Activated B cell treated with CpG ODN at 0.5 μM for 24 hours (primary cell): ENCODE data around the gene YARS2. TPM values are rescaled to one million over a fixed set of nuclear protein-coding genes. Genes with fewer than 3 reads are reported as not detected.
"Not testable (repeated sequence)": the region's sequence is repeated elsewhere in the genome, so short reads cannot be mapped to it uniquely, and the experiment has no call there.

ENCODE experiments used
- ATAC-seq: fragments of 200-7000 bp; cut with Tn5 transposase; one replicate; pipeline ENCODE4 v1.10.0; 2021; ENCODE audit warnings: low read depth, mild to moderate bottlenecking, moderate library complexity
- CTCF ChIA-PET: fragments of 350-600 bp; sonication (Branson Sonifier 250); formaldehyde crosslinking; loops from one replicate; lab custom pipeline; 2021; ENCODE audit warnings: antibody characterized with exemption; lab: Charles Lee
- POLR2A ChIA-PET: fragments of 350-600 bp; sonication (Branson Sonifier 250); formaldehyde crosslinking; loops from one replicate; lab custom pipeline; 2021; ENCODE audit warnings: antibody characterized with exemption; lab: Charles Lee
- DNase-seq: peaks from one replicate; pipeline ENCODE4 v3.0.0; 2022
- H3K27ac Mint-ChIP-seq: one replicate; pipeline ENCODE4 v1.8.0; 2020; ENCODE audit warnings: mixed read lengths
- H3K27me3 Mint-ChIP-seq: one replicate; pipeline ENCODE4 v1.8.0; 2021; ENCODE audit warnings: mixed read lengths
- H3K36me3 Mint-ChIP-seq: one replicate; pipeline ENCODE4 v1.8.0; 2021; ENCODE audit warnings: low read depth, mixed read lengths
- H3K4me1 Mint-ChIP-seq: one replicate; pipeline ENCODE4 v1.8.0; 2021; ENCODE audit warnings: mixed read lengths
- H3K4me3 Mint-ChIP-seq: one replicate; pipeline ENCODE4 v1.8.0; 2020; ENCODE audit warnings: mild to moderate bottlenecking, mixed read lengths
- H3K9me3 Mint-ChIP-seq: one replicate; pipeline ENCODE4 v1.8.0; 2020; ENCODE audit warnings: mixed read lengths
- intact Hi-C: fragments of 100-400 bp; cut with micrococcal nuclease; formaldehyde crosslinking; loops from one replicate; pipeline ENCODE4 v1.15.1; 2024
- total RNA-seq: library from RNA; stranded (reverse); gene quantifications from 2 replicates; pipeline ENCODE4 v1.2.3, GENCODE V29; 2022
- TF ChIP-seq, protein P1 (sequence below): fragments of 200-600 bp; IDR thresholded peaks from one replicate; pipeline ENCODE4 v1.8.0; 2022; ENCODE audit warnings: antibody characterized with exemption, mild to moderate bottlenecking

The YARS2 gene
- total RNA-seq, 1 donor from 2014 or later, result 23.2 TPM

- Mint-ChIP-seq H3K27me3 (no peaks in the 10 kb centered on the region), H3K4me1 (no peaks in the 10 kb centered on the region), H3K36me3 (peaks cover 72% of the 10 kb centered on the region), H3K4me3 (no peak overlapping the region), H3K27ac (no peak overlapping the region), H3K9me3 (no peaks in the 10 kb centered on the region)
- CTCF ChIA-PET, result interaction anchor here (0.7 kb wide), 1 partner anchor 270 kb away, joined by 3 read pairs; no protein-coding TSS in a partner anchor
- no peak for ATAC-seq
- POLR2A ChIA-PET, result no interaction called here
- intact Hi-C loops, result no loop called here
- TF ChIP-seq, protein P1, sequence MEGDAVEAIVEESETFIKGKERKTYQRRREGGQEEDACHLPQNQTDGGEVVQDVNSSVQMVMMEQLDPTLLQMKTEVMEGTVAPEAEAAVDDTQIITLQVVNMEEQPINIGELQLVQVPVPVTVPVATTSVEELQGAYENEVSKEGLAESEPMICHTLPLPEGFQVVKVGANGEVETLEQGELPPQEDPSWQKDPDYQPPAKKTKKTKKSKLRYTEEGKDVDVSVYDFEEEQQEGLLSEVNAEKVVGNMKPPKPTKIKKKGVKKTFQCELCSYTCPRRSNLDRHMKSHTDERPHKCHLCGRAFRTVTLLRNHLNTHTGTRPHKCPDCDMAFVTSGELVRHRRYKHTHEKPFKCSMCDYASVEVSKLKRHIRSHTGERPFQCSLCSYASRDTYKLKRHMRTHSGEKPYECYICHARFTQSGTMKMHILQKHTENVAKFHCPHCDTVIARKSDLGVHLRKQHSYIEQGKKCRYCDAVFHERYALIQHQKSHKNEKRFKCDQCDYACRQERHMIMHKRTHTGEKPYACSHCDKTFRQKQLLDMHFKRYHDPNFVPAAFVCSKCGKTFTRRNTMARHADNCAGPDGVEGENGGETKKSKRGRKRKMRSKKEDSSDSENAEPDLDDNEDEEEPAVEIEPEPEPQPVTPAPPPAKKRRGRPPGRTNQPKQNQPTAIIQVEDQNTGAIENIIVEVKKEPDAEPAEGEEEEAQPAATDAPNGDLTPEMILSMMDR, result no peak
- no peak for DNase-seq
Measured at GRCh38 chr12:32726286-32726685, 29.4 kb downstream of the YARS2 start.

GRCh38 chr12:32725308-32725707 lies 30.4 kb downstream of the YARS2 start:
- H3K4me3 Mint-ChIP-seq, ATAC-seq, H3K9me3 Mint-ChIP-seq, H3K4me1 Mint-ChIP-seq, CTCF ChIA-PET, H3K27me3 Mint-ChIP-seq, DNase-seq, intact Hi-C loops, H3K27ac Mint-ChIP-seq: not testable (repeated sequence)
- POLR2A ChIA-PET, result interaction anchor here (0.7 kb wide), 1 partner anchor 1066 kb away, joined by 3 read pairs; no protein-coding TSS in a partner anchor
- H3K36me3 Mint-ChIP-seq, result peaks cover 74% of the 10 kb centered on the region

GRCh38 chr12:32718926-32719325 lies 36.8 kb downstream of the YARS2 start:
- ChIA-PET POLR2A (no interaction called here), CTCF (no interaction called here)
- H3K27me3 Mint-ChIP-seq, result no peaks in the 10 kb centered on the region

GRCh38 chr12:32714772-32715171 lies 40.9 kb downstream of the YARS2 start:
- POLR2A ChIA-PET, result no interaction called here
- DNase-seq, result no peak
- Mint-ChIP-seq H3K27ac (no peak overlapping the region), H3K36me3 (peaks cover 49% of the 10 kb centered on the region), H3K27me3 (no peaks in the 10 kb centered on the region), H3K4me3 (no peak overlapping the region), H3K9me3 (no peaks in the 10 kb centered on the region), H3K4me1 (no peaks in the 10 kb centered on the region)
- intact Hi-C loops, result no loop called here
- CTCF ChIA-PET, result no interaction called here
- TF ChIP-seq, protein P1, result no peak
- no peak for ATAC-seq

More at GRCh38 chr12:32718926-32719325, 36.8 kb downstream of the YARS2 start:
- intact Hi-C loops, result no loop called here
- Mint-ChIP-seq H3K9me3 (no peaks in the 10 kb centered on the region), H3K4me1 (no peaks in the 10 kb centered on the region), H3K4me3 (no peak overlapping the region), H3K27ac (no peak overlapping the region), H3K36me3 (peaks cover 55% of the 10 kb centered on the region)
- TF ChIP-seq, protein P1, result no peak
- DNase-seq (no peak), ATAC-seq (no peak)

DNA sequence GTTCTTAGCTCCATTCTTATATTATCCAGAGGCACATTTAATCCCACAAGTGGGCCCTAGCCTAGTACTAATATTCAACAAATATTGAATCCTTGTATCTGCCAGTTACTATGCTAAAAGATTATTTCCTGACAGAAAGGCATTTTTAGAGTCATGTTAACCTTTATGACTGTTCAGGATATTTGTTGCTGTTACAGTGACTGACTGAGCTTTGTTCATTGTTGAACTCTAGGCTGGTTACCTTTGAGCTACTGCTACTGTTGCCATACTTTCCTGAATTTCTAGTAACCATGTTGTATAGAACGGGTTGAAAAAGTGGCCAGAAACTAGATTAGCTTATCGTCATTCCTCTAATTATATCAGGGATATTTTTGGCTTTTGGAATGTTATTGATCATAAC lies 46.8 kb downstream of the YARS2 start:
- POLR2A ChIA-PET, result interaction anchor here (0.6 kb wide), 1 partner anchor 1313 kb away, joined by 7 read pairs; no protein-coding TSS in a partner anchor
- intact Hi-C loops, result loop anchor here (2.0 kb wide), 1 partner anchor 20 kb away; no protein-coding TSS in a partner anchor
- DNase-seq, result no peak

More for the DNA sequence above, 46.8 kb downstream of the YARS2 start:
- Mint-ChIP-seq H3K27ac (no peak overlapping the region), H3K4me1 (no peaks in the 10 kb centered on the region), H3K4me3 (no peak overlapping the region), H3K9me3 (no peaks in the 10 kb centered on the region), H3K36me3 (peaks cover 52% of the 10 kb centered on the region), H3K27me3 (no peaks in the 10 kb centered on the region)
- TF ChIP-seq, protein P1, result no peak
- CTCF ChIA-PET, result no interaction called here
- ATAC-seq, result no peak
